ENCODE data around the gene SOBP. TPM values are rescaled to one million over a fixed set of nuclear protein-coding genes. Genes with fewer than 3 reads are reported as not detected.

Gene SOBP
- total RNA-seq, 1 donor from 2014 or later = 24.0 TPM

- no peak for TF ChIP-seq CTCF (conservative IDR thresholded peaks at IDR 0.05)
- Mint-ChIP-seq H3K4me1 (peaks cover 65% of the 10 kb centered on the region), H3K9me3 (no peaks in the 10 kb centered on the region), H3K4me3 (no peak overlapping the region), H3K36me3 (ENCODE audit: low read depth) (no peaks in the 10 kb centered on the region), H3K27me3 (ENCODE audit: low read depth) (no peaks in the 10 kb centered on the region), H3K27ac (ENCODE audit: unreplicated experiment) (no peak overlapping the region)
- DNase-seq (ENCODE audit: low read depth, low spot score) = no peak
Measured at GRCh38 chr6:107618672-107619071, 128.8 kb downstream of the SOBP start.

DNA sequence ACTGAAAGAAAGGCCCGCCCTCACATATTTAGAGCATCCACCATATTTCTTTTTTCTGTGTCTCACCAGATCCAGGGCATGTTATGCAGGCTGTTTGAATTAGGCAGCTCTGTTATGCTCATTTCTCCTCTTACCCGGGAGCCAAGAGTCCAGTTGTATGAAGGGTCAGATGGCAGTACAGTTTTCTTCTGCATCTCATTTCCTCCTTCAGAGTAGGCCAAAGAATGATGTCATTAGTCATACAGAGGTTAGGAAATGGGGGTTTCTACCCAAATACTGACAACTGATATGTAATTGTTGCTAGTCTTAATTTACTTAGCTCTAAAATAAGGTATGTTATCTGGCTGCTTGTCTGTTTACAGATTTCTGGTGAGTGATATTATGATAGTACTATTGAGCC is 130.8 kb downstream of the SOBP start:
- no peak for DNase-seq (ENCODE audit: low read depth, low spot score)
- Mint-ChIP-seq H3K4me3 (no peak overlapping the region), H3K4me1 (peaks cover 50% of the 10 kb centered on the region), H3K27me3 (ENCODE audit: low read depth) (no peaks in the 10 kb centered on the region), H3K36me3 (ENCODE audit: low read depth) (no peaks in the 10 kb centered on the region), H3K27ac (ENCODE audit: unreplicated experiment) (peak overlapping the region; percentile 90), H3K9me3 (no peaks in the 10 kb centered on the region)
- TF ChIP-seq CTCF (conservative IDR thresholded peaks at IDR 0.05) = no peak

DNA sequence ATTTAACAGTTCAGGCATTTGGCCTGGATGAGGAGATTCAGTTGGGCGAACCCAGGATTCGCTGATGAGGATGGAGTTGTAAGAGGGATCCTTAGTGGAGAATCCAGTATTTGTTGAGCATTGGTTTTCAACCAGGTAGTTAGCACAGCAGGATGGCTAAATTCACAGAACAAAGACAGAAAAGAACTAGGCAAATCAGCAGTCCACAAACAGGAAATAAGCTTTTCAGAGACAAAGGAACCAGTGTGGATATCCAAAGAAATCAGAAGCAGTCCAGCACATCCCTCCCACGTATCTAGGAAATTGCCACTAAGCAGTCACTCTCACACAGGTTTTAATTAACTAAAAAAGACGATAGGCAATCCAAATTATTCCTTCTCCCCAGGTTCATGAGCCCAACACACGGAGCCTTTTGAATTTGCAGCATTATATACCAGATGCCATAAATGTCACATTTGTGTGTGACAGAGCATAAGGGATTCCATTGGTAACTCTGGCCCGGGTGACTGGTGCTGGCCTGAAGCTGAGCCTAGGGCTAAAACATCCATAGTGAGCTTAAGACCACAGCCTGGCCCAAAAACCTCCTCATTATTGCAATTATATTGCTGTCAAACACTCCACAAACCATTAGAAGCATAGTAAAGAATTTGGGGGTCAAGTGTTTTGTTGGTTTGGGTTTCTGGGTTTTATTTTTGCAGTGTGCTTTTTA is 131.5 kb downstream of the SOBP start:
- DNase-seq (ENCODE audit: low read depth, low spot score) = no peak
- TF ChIP-seq CTCF (conservative IDR thresholded peaks at IDR 0.05) = no peak
- Mint-ChIP-seq H3K4me3 (no peak overlapping the region), H3K9me3 (no peaks in the 10 kb centered on the region), H3K27ac (ENCODE audit: unreplicated experiment) (peak overlapping the region; percentile 90), H3K4me1 (peaks cover 49% of the 10 kb centered on the region), H3K27me3 (ENCODE audit: low read depth) (no peaks in the 10 kb centered on the region), H3K36me3 (ENCODE audit: low read depth) (no peaks in the 10 kb centered on the region)

- peaks cover 47% of the 10 kb centered on the region for H3K4me1 Mint-ChIP-seq
- H3K4me3 Mint-ChIP-seq = no peak overlapping the region
- H3K27me3 Mint-ChIP-seq (ENCODE audit: low read depth) = no peaks in the 10 kb centered on the region
- TF ChIP-seq CTCF (conservative IDR thresholded peaks at IDR 0.05) = no peak
- H3K9me3 Mint-ChIP-seq = no peaks in the 10 kb centered on the region
- no peaks in the 10 kb centered on the region for H3K36me3 Mint-ChIP-seq (ENCODE audit: low read depth)
- peak overlapping the region; percentile 53 for H3K27ac Mint-ChIP-seq (ENCODE audit: unreplicated experiment)
- DNase-seq (ENCODE audit: low read depth, low spot score) = no peak
Measured at GRCh38 chr6:107622269-107622668, 132.4 kb downstream of the SOBP start.

DNA sequence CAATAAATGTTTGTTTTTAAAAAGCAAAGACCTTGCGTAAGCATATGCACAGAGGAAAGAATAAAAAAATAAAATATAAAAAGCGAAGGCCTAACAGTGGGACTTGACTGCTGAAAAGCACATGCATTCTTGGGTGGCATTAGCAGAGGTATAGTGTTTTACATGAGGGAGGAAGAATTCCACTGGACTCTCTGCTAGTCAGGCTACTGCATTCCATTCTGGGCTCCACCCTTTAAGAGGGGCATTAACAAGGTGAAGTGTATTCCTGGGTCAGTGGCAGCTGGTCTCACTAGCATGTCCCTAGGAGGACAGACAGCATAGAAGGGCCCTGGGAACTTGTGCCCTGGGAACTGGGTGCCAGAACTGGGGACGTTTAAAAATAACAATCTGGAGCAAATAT is 134.1 kb downstream of the SOBP start:
- Mint-ChIP-seq H3K36me3 (ENCODE audit: low read depth) (no peaks in the 10 kb centered on the region), H3K27me3 (ENCODE audit: low read depth) (no peaks in the 10 kb centered on the region), H3K4me1 (peaks cover 53% of the 10 kb centered on the region), H3K9me3 (no peaks in the 10 kb centered on the region), H3K4me3 (no peak overlapping the region), H3K27ac (ENCODE audit: unreplicated experiment) (no peak overlapping the region)
- TF ChIP-seq CTCF (conservative IDR thresholded peaks at IDR 0.05) = no peak
- DNase-seq (ENCODE audit: low read depth, low spot score) = no peak
